HG03432 (cell line): Measurements from ENCODE around the gene B4GALNT2.
"Not testable (repeated sequence)": the region's sequence is repeated elsewhere in the genome, so short reads cannot be mapped to it uniquely, and the experiment has no call there.

ENCODE experiments used
- ATAC-seq: cut with Tn5 transposase; IDR thresholded peaks from one replicate; pipeline ENCODE4 v1.9.1; 2021; ENCODE audit warnings: mild to moderate bottlenecking, moderate library complexity; ENCODE audit not compliant: unreplicated experiment

Gene B4GALNT2

GRCh38 chr17:49132699-49133364 is at the start of gene B4GALNT2:
Gene B4GALNT2 (plus strand): TSS chr17:49132769. CDS start chr17:49132793, 24 bp downstream.
- no peak for ATAC-seq

GRCh38 chr17:49085046-49085445 is 47.5 kb upstream of the B4GALNT2 start:
- not testable (repeated sequence) for ATAC-seq

GRCh38 chr17:49085565-49086315 is 46.8 kb upstream of the B4GALNT2 start:
- ATAC-seq: no peak

- ATAC-seq: no peak
These were observed 46.3 kb upstream of the B4GALNT2 start for GRCh38 chr17:49086316-49086605.

- no peak for ATAC-seq
These were observed 45.9 kb upstream of the B4GALNT2 start for GRCh38 chr17:49086649-49087048.

GRCh38 chr17:49089094-49089493 is 43.5 kb upstream of the B4GALNT2 start:
- ATAC-seq: no peak

- ATAC-seq: no peak
These were observed 41.5 kb upstream of the B4GALNT2 start for GRCh38 chr17:49090878-49091594.

GRCh38 chr17:49093131-49093530 is 39.4 kb upstream of the B4GALNT2 start:
- no peak for ATAC-seq

GRCh38 chr17:49100601-49101000 is 32.0 kb upstream of the B4GALNT2 start:
- no peak for ATAC-seq

GRCh38 chr17:49101054-49101534 is 31.5 kb upstream of the B4GALNT2 start:
- no peak for ATAC-seq

- not testable (repeated sequence) for ATAC-seq
These were observed 29.2 kb upstream of the B4GALNT2 start for GRCh38 chr17:49103360-49103759.

- ATAC-seq: no peak
These were observed 28.0 kb upstream of the B4GALNT2 start for GRCh38 chr17:49104511-49105074.

- ATAC-seq: no peak
These were observed 26.0 kb upstream of the B4GALNT2 start for GRCh38 chr17:49106321-49107210.

GRCh38 chr17:49107211-49107557 is 25.4 kb upstream of the B4GALNT2 start:
- no peak for ATAC-seq

- ATAC-seq: no peak
These were observed 24.3 kb upstream of the B4GALNT2 start for GRCh38 chr17:49108318-49108717.

- no peak for ATAC-seq
These were observed 22.1 kb upstream of the B4GALNT2 start for GRCh38 chr17:49110509-49110908.

- no peak for ATAC-seq
These were observed 20.6 kb upstream of the B4GALNT2 start for GRCh38 chr17:49111934-49112333.

- ATAC-seq: no peak
These were observed 19.6 kb upstream of the B4GALNT2 start for GRCh38 chr17:49112936-49113335.

- no peak for ATAC-seq
These were observed 17.9 kb upstream of the B4GALNT2 start for GRCh38 chr17:49114703-49115102.

GRCh38 chr17:49117587-49118230 is 14.9 kb upstream of the B4GALNT2 start:
- no peak for ATAC-seq
